ENCODE data around the gene PMM1. TPM values are rescaled to one million over a fixed set of nuclear protein-coding genes. Genes with fewer than 3 reads are reported as not detected.
A peak's percentile ranks its signal among the peaks of the same experiment; 100 is the strongest.

PMM1 gene
- polyA plus RNA-seq, 1 experiment, result 60.7 TPM

GRCh38 chr22:41625577-41625976 is 35.9 kb upstream of the PMM1 start:
- Histone ChIP-seq H3K27ac (ENCODE audit: low read depth, low read length) (no peak overlapping the region), H3K9me3 (ENCODE audit: control insufficient read depth, insufficient read depth, low read length) (no peaks in the 10 kb centered on the region; the same call in 1 of the 2 replicates), H3K27me3 (ENCODE audit: control insufficient read depth, insufficient read depth, low read length) (no peaks in the 10 kb centered on the region), H3K4me3 (ENCODE audit: low read depth, low read length) (no peak overlapping the region)
- no peak for DNase-seq (ENCODE audit: low read depth, low spot score)
- POLR2A ChIA-PET, result no interaction called here
- TF ChIP-seq CTCF (IDR thresholded peaks at IDR 0.05; ENCODE audit: low read depth, low read length), result no peak
- CTCF ChIA-PET, result interaction anchor here (0.6 kb wide), 1 partner anchor 69 kb away, joined by 3 read pairs; no protein-coding TSS in a partner anchor

- ChIA-PET CTCF (interaction anchor here (1.4 kb wide), 1 partner anchor 76 kb away, joined by 3 read pairs; no protein-coding TSS in a partner anchor), POLR2A (interaction anchor here (0.6 to 2.0 kb wide), 9 partner anchors 20 to 240 kb away, joined by 3 to 9 read pairs (median 5); partner anchors contain the start of genes ACO2, PHF5A, PMM1 and POLR3H)
- peak overlapping the region; percentile 98 for H3K4me3 ChIP-seq (ENCODE audit: low read depth, low read length)
- no peak for DNase-seq (ENCODE audit: low read depth, low spot score)
- H3K27ac ChIP-seq (ENCODE audit: low read depth, low read length), result peak overlapping the region; percentile 97
- no peaks in the 10 kb centered on the region; the same call in 1 of the 2 replicates for H3K9me3 ChIP-seq (ENCODE audit: control insufficient read depth, insufficient read depth, low read length)
- TF ChIP-seq CTCF (IDR thresholded peaks at IDR 0.05; ENCODE audit: low read depth, low read length), result no peak
- H3K27me3 ChIP-seq (ENCODE audit: control insufficient read depth, insufficient read depth, low read length), result no peaks in the 10 kb centered on the region
Observed at GRCh38 chr22:41621911-41622179, 32.2 kb upstream of the PMM1 start.

GRCh38 chr22:41621099-41621910 is 31.7 kb upstream of the PMM1 start, which contains the start of gene XRCC6:
XRCC6 (plus strand) TSS chr22:41621295; CDS start chr22:41622005, 710 bp downstream.
- DNase-seq (ENCODE audit: low read depth, low spot score), result peak; percentile 99
- H3K9me3 ChIP-seq (ENCODE audit: control insufficient read depth, insufficient read depth, low read length), result no peaks in the 10 kb centered on the region; the same call in 1 of the 2 replicates
- ChIA-PET CTCF (interaction anchor here (0.5 to 1.9 kb wide), 4 partner anchors 17 to 94 kb away, joined by 3 to 5 read pairs (median 3); partner anchors contain the start of gene POLR3H), POLR2A (interaction anchor here (0.5 to 2.0 kb wide), 14 partner anchors 13 to 578 kb away, joined by 3 to 9 read pairs (median 4); partner anchors contain the start of genes ACO2, PHF5A, PMM1 and POLR3H)
- peak within 1 kb of the TSS; percentile 98 for H3K4me3 ChIP-seq (ENCODE audit: low read depth, low read length)
- peak within 1 kb of the TSS; percentile 97 for H3K27ac ChIP-seq (ENCODE audit: low read depth, low read length)
- TF ChIP-seq CTCF (IDR thresholded peaks at IDR 0.05; ENCODE audit: low read depth, low read length), result no peak
- no peaks in the 10 kb centered on the region for H3K27me3 ChIP-seq (ENCODE audit: control insufficient read depth, insufficient read depth, low read length)

- no peaks in the 10 kb centered on the region; the same call in 1 of the 2 replicates for H3K9me3 ChIP-seq (ENCODE audit: control insufficient read depth, insufficient read depth, low read length)
- peak within 1 kb of the TSS; percentile 97 for H3K27ac ChIP-seq (ENCODE audit: low read depth, low read length)
- POLR2A ChIA-PET, result interaction anchor here (0.6 to 2.0 kb wide), 10 partner anchors 14 to 494 kb away, joined by 3 to 9 read pairs (median 4); partner anchors contain the start of genes ACO2, PHF5A, PMM1 and POLR3H
- H3K4me3 ChIP-seq (ENCODE audit: low read depth, low read length), result peak within 1 kb of the TSS; percentile 98
- TF ChIP-seq CTCF (IDR thresholded peaks at IDR 0.05; ENCODE audit: low read depth, low read length), result no peak
- H3K27me3 ChIP-seq (ENCODE audit: control insufficient read depth, insufficient read depth, low read length), result no peaks in the 10 kb centered on the region
- CTCF ChIA-PET, result interaction anchor here (1.4 to 1.9 kb wide), 2 partner anchors 77 kb away, joined by 3 to 5 read pairs; partner anchors contain the start of gene POLR3H
- no peak for DNase-seq (ENCODE audit: low read depth, low spot score)
Observed at GRCh38 chr22:41620589-41621098, 31.0 kb upstream of the PMM1 start, which contains the start of gene DESI1. DESI1 (minus strand) TSS chr22:41621043; CDS start chr22:41620839, 204 bp downstream.

All from AG04450 (cell line).